MM.1S (cell line): ENCODE results near the gene FDPS.

ENCODE experiments used
- CTCF ChIP-seq: fragments of 300-600 bp; sonication (generic); IDR thresholded peaks from 2 replicates; pipeline ENCODE4 v1.5.1; 2016; ENCODE audit warnings: antibody characterized with exemption, low read length, mixed read lengths
- EZH2 ChIP-seq: fragments of 300-600 bp; sonication (generic); optimal IDR thresholded peaks from 2 replicates; pipeline ENCODE3; 2017; ENCODE audit warnings: low read depth, mild to moderate bottlenecking, antibody characterized with exemption, low read length, mixed read lengths
- EZH2phosphoT487 ChIP-seq: fragments of 300-600 bp; sonication (generic); IDR thresholded peaks from 2 replicates; pipeline ENCODE4 v1.6.1; 2018; ENCODE audit warnings: antibody characterized with exemption, low read length

DNA sequence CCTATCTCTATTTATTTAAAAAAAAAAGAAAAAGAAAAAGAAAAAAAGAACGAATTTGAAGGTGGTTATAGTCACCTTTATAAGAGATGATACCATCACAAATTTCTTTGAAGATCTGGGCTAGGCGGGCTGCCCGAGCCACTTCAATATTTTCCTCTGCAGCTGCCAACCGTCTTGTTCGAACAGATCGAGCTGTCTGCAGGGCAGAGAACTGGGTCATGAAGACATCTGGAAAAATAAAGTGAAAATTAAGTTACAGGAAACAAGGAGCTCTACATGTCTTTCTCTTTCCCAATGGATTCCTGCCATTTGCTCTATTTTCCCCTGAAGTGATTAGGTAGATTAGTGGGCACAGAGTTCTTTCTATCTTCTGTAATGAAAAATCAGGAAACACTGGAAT, 44.0 kb downstream of the FDPS start:
- TF ChIP-seq CTCF (no peak), EZH2 (no peak), EZH2phosphoT487 (no peak)
